ENCODE measurements around the gene PPP2R3B.

GRCh38 chrX:367866-368265 is 18.8 kb downstream of the PPP2R3B start:
- no peak for TF ChIP-seq POLR2A (IDR thresholded peaks at IDR 0.05)
- TF ChIP-seq, protein P1, sequence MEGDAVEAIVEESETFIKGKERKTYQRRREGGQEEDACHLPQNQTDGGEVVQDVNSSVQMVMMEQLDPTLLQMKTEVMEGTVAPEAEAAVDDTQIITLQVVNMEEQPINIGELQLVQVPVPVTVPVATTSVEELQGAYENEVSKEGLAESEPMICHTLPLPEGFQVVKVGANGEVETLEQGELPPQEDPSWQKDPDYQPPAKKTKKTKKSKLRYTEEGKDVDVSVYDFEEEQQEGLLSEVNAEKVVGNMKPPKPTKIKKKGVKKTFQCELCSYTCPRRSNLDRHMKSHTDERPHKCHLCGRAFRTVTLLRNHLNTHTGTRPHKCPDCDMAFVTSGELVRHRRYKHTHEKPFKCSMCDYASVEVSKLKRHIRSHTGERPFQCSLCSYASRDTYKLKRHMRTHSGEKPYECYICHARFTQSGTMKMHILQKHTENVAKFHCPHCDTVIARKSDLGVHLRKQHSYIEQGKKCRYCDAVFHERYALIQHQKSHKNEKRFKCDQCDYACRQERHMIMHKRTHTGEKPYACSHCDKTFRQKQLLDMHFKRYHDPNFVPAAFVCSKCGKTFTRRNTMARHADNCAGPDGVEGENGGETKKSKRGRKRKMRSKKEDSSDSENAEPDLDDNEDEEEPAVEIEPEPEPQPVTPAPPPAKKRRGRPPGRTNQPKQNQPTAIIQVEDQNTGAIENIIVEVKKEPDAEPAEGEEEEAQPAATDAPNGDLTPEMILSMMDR (IDR thresholded peaks at IDR 0.05) = no peak

Data from right lobe of liver (tissue), 4 donors.